CD4-positive, alpha-beta T cell (primary cell): ENCODE measurements around the gene SDHAF2. TPM values are rescaled to one million over a fixed set of nuclear protein-coding genes. Genes with fewer than 3 reads are reported as not detected.

Experiments
- ATAC-seq: fragments of 200-7000 bp; cut with Tn5 transposase; one replicate; pipeline ENCODE4 v1.10.0; 2022; ENCODE audit warnings: mild to moderate bottlenecking; ENCODE audit not compliant: poor library complexity
- CTCF ChIA-PET: fragments of 350-600 bp; sonication (Branson Sonifier 250); formaldehyde crosslinking; loops from one replicate; lab custom pipeline; 2021; ENCODE audit warnings: antibody characterized with exemption, inconsistent platforms; lab: Charles Lee
- POLR2A ChIA-PET: fragments of 350-600 bp; sonication (Branson Sonifier 250); formaldehyde crosslinking; loops from one replicate; lab custom pipeline; 2021; ENCODE audit warnings: antibody characterized with exemption, inconsistent platforms; lab: Charles Lee
- DNase-seq, 14 experiments: peaks; one replicate each; pipeline ENCODE4 v3.0.0-alpha.2; 2013 to 2020; ENCODE audit warnings: mixed read lengths in 2 of 14
- H3K27ac ChIP-seq, 2 donors: one replicate each; pipeline versions ENCODE4 v1.5.1 to v1.7.0; 2013; ENCODE audit warnings: low read length in 2 of 2, low read depth in 1 of 2, mild to moderate bottlenecking in 1 of 2
- H3K27me3 ChIP-seq, 2 experiments: 1 replicate in 1 of 2; 2 replicates in 1 of 2; pipeline versions ENCODE4 v1.6.1 to v1.7.0; 2013; ENCODE audit warnings: low read length in 2 of 2, control low read depth in 1 of 2, mild to moderate bottlenecking in 1 of 2, moderate library complexity in 1 of 2; ENCODE audit not compliant: insufficient read depth in 2 of 2, control insufficient read depth in 1 of 2
- H3K36me3 ChIP-seq: one replicate; pipeline ENCODE4 v1.6.1; 2013; ENCODE audit warnings: low read length, control low read depth; ENCODE audit not compliant: insufficient read depth
- H3K4me1 ChIP-seq: one replicate; pipeline ENCODE4 v1.6.1; 2013; ENCODE audit warnings: low read length, control low read depth; ENCODE audit not compliant: insufficient read depth
- H3K4me3 ChIP-seq: one replicate; pipeline ENCODE4 v1.5.1; 2013; ENCODE audit warnings: mild to moderate bottlenecking, low read length, moderate library complexity
- H3K9me3 ChIP-seq, 2 experiments: 1 replicate in 1 of 2; 2 replicates in 1 of 2; pipeline versions ENCODE4 v1.6.1 to v1.7.0; 2013; ENCODE audit warnings: low read length in 2 of 2, mild to moderate bottlenecking in 2 of 2, control low read depth in 1 of 2, moderate library complexity in 1 of 2; ENCODE audit not compliant: control insufficient read depth in 1 of 2, insufficient read depth in 1 of 2
- H3K27ac Mint-ChIP-seq: one replicate; pipeline ENCODE4 v1.8.0; 2020; ENCODE audit warnings: mixed read lengths
- H3K27me3 Mint-ChIP-seq: one replicate; pipeline ENCODE4 v1.8.0; 2021; ENCODE audit warnings: mixed read lengths
- H3K36me3 Mint-ChIP-seq: one replicate; pipeline ENCODE4 v1.8.0; 2021; ENCODE audit warnings: low read depth, mixed read lengths
- H3K4me1 Mint-ChIP-seq: one replicate; pipeline ENCODE4 v1.8.0; 2021; ENCODE audit warnings: low read depth, mixed read lengths
- H3K4me3 Mint-ChIP-seq: one replicate; pipeline ENCODE4 v1.8.0; 2020; ENCODE audit warnings: mild to moderate bottlenecking, mixed read lengths
- H3K9me3 Mint-ChIP-seq: one replicate; pipeline ENCODE4 v1.8.0; 2020; ENCODE audit warnings: mixed read lengths
- CTCF ChIP-seq: fragments of 200-600 bp; IDR thresholded peaks from one replicate; pipeline ENCODE4 v1.8.0; 2022; ENCODE audit warnings: antibody characterized with exemption, mild to moderate bottlenecking
- intact Hi-C, 2 experiments: fragments of 100-400 bp; cut with DNase I in 1 of 2; cut with micrococcal nuclease in 1 of 2; formaldehyde crosslinking; loops; one replicate each; pipeline versions ENCODE4 v1.15.1 to v1.9.0; 2023 to 2025; cut with DNase I, micrococcal nuclease
- total RNA-seq, 174 experiments: library from RNA in 2 of 174; stranded (reverse) in 2 of 174; gene quantifications; one replicate each; pipeline ENCODE4 v1.2.3 and lab custom pipeline; 2021 to 2026

SDHAF2 gene
- total RNA-seq, 2 experiments from 2014 or later = 28.7 to 33.0 TPM

GRCh38 chr11:61473370-61474012 is 43.6 kb downstream of the SDHAF2 start:
- ChIA-PET POLR2A (no interaction called here), CTCF (interaction anchor here (0.7 kb wide), 1 partner anchor 71 kb away, joined by 4 read pairs; no protein-coding TSS in a partner anchor)

GRCh38 chr11:61474013-61474643 is 44.2 kb downstream of the SDHAF2 start:
- Mint-ChIP-seq H3K36me3 (peaks cover 26% of the 10 kb centered on the region), H3K27me3 (no peaks in the 10 kb centered on the region), H3K9me3 (no peaks in the 10 kb centered on the region), H3K4me1 (peaks cover 7% of the 10 kb centered on the region), H3K27ac (no peak overlapping the region), H3K4me3 (no peak overlapping the region)
- no peaks in the 10 kb centered on the region for H3K27me3 ChIP-seq
- ATAC-seq = no peak
- TF ChIP-seq CTCF = no peak
- H3K4me3 ChIP-seq = no peak overlapping the region
- ChIA-PET CTCF (no interaction called here), POLR2A (no interaction called here)
- no peak overlapping the region for H3K27ac ChIP-seq
- H3K4me1 ChIP-seq = peaks cover 9% of the 10 kb centered on the region
- intact Hi-C loops = no loop called here
- peaks cover 3% of the 10 kb centered on the region for H3K36me3 ChIP-seq
- DNase-seq = no peak
- H3K9me3 ChIP-seq = no peaks in the 10 kb centered on the region

More at GRCh38 chr11:61473370-61474012, 43.6 kb downstream of the SDHAF2 start:
- Histone ChIP-seq H3K4me1 (peaks cover 9% of the 10 kb centered on the region), H3K4me3 (no peak overlapping the region), H3K9me3 (no peaks in the 10 kb centered on the region), H3K27ac (no peak overlapping the region), H3K27me3 (no peaks in the 10 kb centered on the region), H3K36me3 (peaks cover 5% of the 10 kb centered on the region)
- intact Hi-C loops = no loop called here
- Mint-ChIP-seq H3K36me3 (peaks cover 29% of the 10 kb centered on the region), H3K27ac (no peak overlapping the region), H3K9me3 (no peaks in the 10 kb centered on the region), H3K4me1 (peaks cover 7% of the 10 kb centered on the region), H3K4me3 (no peak overlapping the region), H3K27me3 (no peaks in the 10 kb centered on the region)
- ATAC-seq (no peak), DNase-seq (no peak)
- no peak for TF ChIP-seq CTCF

- ATAC-seq = no peak
- POLR2A ChIA-PET = no interaction called here
- TF ChIP-seq CTCF = no peak
- Mint-ChIP-seq H3K9me3 (no peaks in the 10 kb centered on the region), H3K27ac (no peak overlapping the region), H3K27me3 (no peaks in the 10 kb centered on the region), H3K36me3 (peaks cover 21% of the 10 kb centered on the region), H3K4me1 (peaks cover 7% of the 10 kb centered on the region), H3K4me3 (no peak overlapping the region)
- intact Hi-C loops = no loop called here
- no peak overlapping the region for H3K27ac ChIP-seq
- H3K4me1 ChIP-seq = peaks cover 9% of the 10 kb centered on the region
- no peak overlapping the region for H3K4me3 ChIP-seq
- H3K36me3 ChIP-seq = peaks cover 3% of the 10 kb centered on the region
- no peak for DNase-seq
- CTCF ChIA-PET = no interaction called here
- H3K9me3 ChIP-seq = no peaks in the 10 kb centered on the region
- H3K27me3 ChIP-seq = no peaks in the 10 kb centered on the region
These were observed 45.5 kb downstream of the SDHAF2 start for GRCh38 chr11:61475433-61475832.
